NCI-H2081 (cell line): ENCODE data around the gene GGTLC1.

ENCODE experiments used
- DNase-seq, 2 experiments: peaks; one replicate each; lab custom pipeline; 2025; lab: John Stamatoyannopoulos, UW

The GGTLC1 gene

DNA sequence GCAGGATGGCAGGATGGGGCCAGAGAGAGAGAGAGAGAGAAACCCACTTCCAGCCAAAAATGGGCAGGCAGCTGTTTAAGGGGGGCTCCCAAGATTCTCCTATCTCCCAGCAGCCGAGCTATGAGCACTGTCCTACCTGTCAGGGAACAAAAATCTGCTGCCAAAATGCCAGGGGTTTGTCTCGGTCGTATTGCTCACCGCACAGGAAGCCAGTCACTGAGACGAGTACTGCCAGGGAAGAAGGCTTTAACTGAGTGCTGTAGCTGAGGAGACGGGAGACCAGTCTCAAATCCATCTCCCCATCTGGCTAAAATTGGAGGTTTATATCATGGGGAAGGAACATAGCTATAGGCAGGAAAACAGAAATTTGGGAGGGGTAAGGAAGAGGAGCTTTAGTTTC, 22.3 kb downstream of the GGTLC1 start:
- no peak for DNase-seq

DNA sequence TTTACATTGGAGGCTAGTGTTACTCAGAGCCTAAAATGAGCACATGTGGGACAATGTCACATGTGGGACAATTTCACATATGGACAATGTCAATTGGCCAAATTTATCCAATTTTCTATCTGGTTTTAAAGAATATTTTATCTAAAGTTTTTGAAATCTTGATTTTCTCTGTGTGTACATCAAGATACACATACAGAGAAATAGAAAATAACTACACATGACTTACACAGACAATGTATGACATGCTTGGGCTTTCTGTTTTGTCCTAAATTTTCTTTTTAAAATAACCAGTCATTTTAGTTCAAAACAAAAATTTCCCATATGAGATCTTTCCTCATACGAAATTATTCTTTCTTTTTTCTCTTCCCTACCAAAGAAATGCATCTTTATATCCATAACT, 24.6 kb downstream of the GGTLC1 start:
- no peak for DNase-seq

DNA sequence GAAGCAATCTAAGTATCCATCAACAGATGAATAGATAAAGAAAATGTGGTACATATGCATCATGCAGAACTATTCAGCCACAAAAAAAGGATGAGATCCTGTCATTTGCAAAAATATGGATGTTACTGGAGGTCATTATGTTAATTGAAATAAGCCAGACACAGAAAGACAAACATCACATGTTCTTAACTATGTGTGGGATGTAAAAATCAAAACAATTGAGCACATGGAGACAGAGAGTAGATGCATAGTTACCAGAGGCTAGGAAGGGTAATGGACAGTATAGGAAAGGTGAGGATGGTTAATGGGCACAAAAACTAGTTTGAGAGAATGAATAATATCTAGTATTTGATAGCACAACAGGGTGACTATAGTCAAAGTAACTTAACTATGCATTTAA, 26.3 kb downstream of the GGTLC1 start:
- DNase-seq: no peak

DNA sequence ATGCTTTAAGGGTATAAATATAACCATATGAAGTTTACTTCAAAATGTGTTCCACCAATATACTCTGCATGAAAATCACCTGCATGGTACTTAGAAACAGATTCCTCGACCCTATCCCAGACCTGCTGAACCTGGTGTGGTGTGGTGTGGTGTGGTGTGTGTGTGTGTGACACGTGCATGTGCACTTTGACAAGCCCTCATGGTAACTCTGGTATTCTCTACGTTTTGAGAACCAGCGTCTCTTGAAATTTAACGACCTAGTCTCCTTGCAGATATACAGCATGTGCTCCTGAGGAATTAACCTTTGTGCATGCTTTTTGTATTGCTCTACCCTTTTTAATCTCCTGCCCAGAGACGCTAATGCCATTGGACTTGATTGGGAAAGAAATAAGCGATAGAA, 29.5 kb downstream of the GGTLC1 start:
- DNase-seq: no peak

DNA sequence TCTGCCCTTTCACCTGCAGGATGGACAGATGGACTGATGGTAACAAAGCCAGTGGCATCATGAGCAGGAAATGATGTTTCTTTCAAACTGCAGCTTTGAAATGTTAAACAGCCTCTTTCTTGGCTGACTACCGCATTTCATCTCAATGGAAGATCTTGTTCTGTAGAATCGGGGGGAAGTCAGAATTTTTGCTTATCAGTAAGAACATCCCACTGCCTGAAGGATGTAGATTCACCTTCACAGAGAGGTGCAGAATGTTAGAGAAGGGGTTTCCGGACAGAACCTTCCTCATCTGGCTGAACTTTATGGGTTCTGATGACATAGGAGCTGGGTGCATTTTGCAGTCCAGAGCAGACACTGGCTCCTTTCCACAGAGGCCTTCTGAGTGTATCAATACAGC, 32.7 kb downstream of the GGTLC1 start:
- no peak for DNase-seq

DNA sequence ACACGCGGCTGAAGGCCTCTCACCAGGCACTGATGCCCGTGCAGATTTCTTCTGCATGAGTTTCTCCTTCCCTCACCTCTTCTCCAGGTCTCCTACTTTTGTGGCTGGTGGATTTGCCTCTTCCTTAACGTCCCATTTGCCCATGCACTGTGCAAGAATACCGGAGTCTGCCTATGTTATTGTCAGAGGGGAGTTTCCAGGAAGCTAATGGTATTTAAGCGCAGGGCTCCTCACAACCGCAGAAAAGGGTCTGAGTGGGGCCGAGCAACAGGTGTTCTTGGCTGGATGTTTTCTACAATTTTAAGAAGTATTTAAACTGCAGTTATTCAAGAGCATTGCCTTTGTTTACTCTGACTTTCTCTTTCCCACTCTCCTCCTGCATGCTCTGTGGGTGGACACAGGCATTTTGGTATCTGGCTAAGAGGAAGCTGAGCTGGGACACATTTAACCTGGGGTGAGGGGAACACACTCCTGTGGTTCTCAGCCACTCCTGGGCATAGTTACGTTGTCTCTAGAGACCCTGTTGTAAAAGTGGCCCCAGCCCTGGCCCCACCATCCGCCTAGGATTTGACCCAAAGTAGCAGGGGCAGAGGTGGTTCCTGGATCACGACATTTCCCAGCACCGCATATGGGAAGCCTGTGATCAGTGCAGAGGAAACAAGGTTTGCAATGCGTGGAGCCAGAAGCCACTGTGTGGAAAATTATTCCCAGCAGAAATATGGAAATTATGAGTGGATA, 34.4 kb downstream of the GGTLC1 start:
- no peak for DNase-seq

DNA sequence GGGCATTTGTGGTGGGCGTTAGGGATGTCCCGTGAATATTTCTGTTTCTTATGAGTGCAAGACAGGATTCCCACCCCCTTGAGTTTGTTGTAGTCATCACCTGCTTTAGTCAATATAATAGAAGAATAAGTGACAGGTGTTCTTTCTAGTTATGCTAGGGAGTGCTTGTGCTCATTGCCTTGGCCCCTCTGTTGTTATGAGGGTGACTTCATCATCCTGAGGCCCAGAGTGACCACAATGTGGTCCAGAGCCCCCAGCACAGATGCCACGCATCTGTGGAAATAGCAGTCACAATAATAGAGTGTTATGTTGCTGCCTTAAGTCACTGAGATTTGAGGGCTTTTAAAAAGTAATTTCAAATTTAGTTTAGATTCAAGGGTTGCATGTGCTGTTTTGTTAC, 42.4 kb downstream of the GGTLC1 start:
- DNase-seq: no peak

DNA sequence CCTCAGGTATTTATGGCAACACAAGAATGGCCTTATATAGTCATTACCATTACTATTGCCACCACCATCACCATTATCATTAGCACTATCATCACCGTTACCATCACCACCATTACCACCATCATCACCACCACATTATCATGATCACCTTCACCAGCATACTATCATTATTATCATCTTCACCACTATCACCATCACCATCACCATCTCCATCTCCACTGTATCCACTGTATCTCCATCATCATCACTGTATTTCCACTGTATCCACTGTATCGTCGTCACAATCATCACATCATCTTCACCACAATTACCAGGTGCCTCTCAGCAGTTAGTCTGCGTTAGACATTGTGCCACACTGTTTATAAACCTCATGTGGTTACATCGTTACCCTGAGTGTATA, 45.3 kb downstream of the GGTLC1 start:
- no peak for DNase-seq

DNA sequence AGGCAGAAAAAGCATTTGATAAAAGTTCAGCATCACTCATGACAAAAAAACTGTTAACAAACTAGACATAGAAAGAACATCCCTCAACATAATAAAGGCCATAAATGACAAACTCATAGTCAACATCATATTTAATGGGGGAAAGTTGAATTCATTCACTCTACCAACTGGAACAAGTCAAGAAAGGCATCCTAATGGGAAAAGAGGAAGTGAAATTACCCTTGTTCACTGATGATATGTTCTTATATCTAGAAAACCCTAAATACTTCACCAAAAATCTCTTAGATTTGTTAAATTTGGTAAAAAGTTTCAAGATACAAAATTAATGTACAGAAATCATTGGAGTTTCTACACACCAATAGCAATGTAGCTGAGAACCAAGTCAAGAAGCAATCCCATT, 48.9 kb downstream of the GGTLC1 start:
- no peak for DNase-seq

DNA sequence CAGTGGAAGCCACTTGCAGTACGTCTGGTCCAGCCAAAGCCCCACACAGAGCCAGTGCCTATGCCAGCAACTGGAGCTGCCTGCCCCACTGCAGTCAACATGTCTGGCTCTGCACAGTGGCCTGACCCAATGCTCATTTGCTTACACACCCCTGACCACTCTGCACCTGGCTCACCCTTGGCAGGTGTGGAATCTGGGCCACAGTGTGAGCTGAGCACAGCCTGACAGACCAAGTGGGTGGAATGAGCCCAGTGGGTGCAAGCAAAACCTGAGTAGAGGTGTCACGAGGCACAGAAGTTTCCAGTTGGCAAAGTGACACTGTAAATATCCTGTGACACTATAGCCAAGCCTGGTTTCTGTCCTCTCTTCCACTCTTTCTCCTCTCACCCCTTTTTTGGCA, 49.5 kb downstream of the GGTLC1 start:
- DNase-seq: no peak

DNA sequence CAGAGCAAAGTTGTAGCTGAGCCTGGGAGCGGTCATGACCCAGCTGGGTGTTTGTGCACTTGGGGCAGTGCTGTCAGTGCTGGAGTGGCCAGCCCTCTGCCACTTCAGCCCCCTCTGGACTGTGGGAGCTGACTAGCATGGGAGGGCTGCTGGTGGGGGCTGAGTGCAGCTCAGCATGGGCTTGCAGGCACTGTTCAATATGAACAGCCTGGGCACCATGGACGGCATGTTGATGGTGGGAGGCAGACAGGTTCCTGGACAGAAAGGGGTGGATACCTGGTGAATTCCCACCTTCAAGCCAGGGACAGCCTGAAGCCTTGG, 50.5 kb downstream of the GGTLC1 start:
- no peak for DNase-seq

DNA sequence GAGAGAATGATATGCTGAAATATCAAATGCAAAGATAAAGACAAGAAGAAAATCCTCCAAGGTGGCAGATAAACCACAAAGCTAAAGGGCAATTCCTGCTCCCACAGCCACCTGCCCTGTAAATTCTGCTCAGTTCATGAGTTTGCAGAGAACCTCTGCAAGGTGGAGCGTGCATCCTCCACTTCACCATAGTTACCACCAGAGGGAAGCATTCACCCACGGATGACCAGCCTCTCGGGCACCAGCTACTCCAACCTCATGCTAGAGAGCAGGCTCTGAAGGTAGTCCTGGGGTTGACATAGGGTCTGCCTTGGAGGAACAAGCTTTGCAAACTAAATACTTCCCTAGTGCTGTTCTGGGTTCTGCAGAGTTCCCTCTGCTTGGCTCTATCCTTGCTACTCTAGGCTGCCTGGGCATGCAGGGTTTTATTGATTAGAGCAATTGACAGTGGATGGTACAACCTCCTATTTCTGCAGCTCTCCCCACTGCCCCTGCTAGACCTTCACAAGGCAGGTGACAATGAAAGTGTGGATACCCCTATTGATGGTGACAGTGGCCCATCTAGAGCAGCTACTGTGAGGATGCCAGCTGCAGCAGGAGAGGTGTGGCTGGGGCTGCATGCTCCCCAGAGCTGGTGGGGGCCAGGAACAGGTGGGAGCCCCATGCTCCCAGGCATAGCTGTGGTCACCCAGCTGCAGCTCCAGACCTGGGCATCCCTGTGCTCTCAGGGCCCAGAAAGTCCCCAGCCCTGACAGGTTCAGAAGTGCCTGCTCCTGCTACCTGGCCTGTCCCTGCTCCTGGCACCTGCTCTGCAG, 51.1 kb downstream of the GGTLC1 start:
- no peak for DNase-seq
